Hematopoietic multipotent progenitor cell treated with erythropoietin and hydrocortisone succinate and interleukin-3 and kit ligand, for 8 days (in vitro differentiated cells): Measurements from ENCODE around the gene ACTRT3.

Experiments
- DNase-seq: peaks from one replicate; pipeline ENCODE4 v3.0.0-alpha.2; 2015

Gene ACTRT3

GRCh38 chr3:169769287-169770181, at the start of gene ACTRT3:
Gene ACTRT3 (minus strand): TSS chr3:169769561. CDS start chr3:169769520, 41 bp downstream.
- peak; percentile 92 for DNase-seq

GRCh38 chr3:169818316-169818715, 49.0 kb upstream of the ACTRT3 start:
- DNase-seq, result no peak

GRCh38 chr3:169815590-169816150, 46.3 kb upstream of the ACTRT3 start:
- no peak for DNase-seq

- peak; percentile 85 for DNase-seq
Observed at GRCh38 chr3:169813757-169814517, 44.6 kb upstream of the ACTRT3 start.

GRCh38 chr3:169813278-169813677, 43.9 kb upstream of the ACTRT3 start:
- no peak for DNase-seq

GRCh38 chr3:169812332-169813235, 43.2 kb upstream of the ACTRT3 start, which contains the start of the genes LRRC34 and LRRIQ4:
Gene LRRC34 (minus strand): TSS chr3:169812904. CDS start chr3:169812548, 356 bp downstream.
Gene LRRIQ4 (plus strand): TSS chr3:169812870. CDS start chr3:169821922, 9,052 bp downstream.
- DNase-seq, result peak; percentile 93

- peak; percentile 79 for DNase-seq
Observed at GRCh38 chr3:169811631-169812331, 42.4 kb upstream of the ACTRT3 start.

GRCh38 chr3:169809230-169809795, 40.0 kb upstream of the ACTRT3 start:
- no peak for DNase-seq

- no peak for DNase-seq
Observed at GRCh38 chr3:169804681-169805080, 35.3 kb upstream of the ACTRT3 start.

GRCh38 chr3:169792359-169792758, 23.0 kb upstream of the ACTRT3 start:
- DNase-seq, result no peak

GRCh38 chr3:169790687-169791429, 21.5 kb upstream of the ACTRT3 start:
- no peak for DNase-seq

- no peak for DNase-seq
Observed at GRCh38 chr3:169790219-169790618, 20.9 kb upstream of the ACTRT3 start.

GRCh38 chr3:169787791-169788190, 18.4 kb upstream of the ACTRT3 start:
- no peak for DNase-seq

GRCh38 chr3:169787120-169787519, 17.8 kb upstream of the ACTRT3 start:
- no peak for DNase-seq

GRCh38 chr3:169781209-169781855, 12.0 kb upstream of the ACTRT3 start:
- peak; percentile 95 for DNase-seq

- no peak for DNase-seq
Observed at GRCh38 chr3:169780742-169781141, 11.4 kb upstream of the ACTRT3 start.

GRCh38 chr3:169777822-169778221, 8.5 kb upstream of the ACTRT3 start:
- no peak for DNase-seq

GRCh38 chr3:169774186-169774585, 4.8 kb upstream of the ACTRT3 start:
- DNase-seq, result no peak

- peak; percentile 94 for DNase-seq
Observed at GRCh38 chr3:169772897-169773816, 3.8 kb upstream of the ACTRT3 start, which contains the start of gene MYNN. Gene MYNN (plus strand): TSS chr3:169773396. CDS start chr3:169774296, 900 bp downstream.
